PC-3 (cell line): ENCODE measurements around the gene ZNF138. TPM values are rescaled to one million over a fixed set of nuclear protein-coding genes. Genes with fewer than 3 reads are reported as not detected.

Experiments
- ATAC-seq: fragments of 200-7000 bp; cut with Tn5 transposase; 2 replicates; pipeline ENCODE4 v1.9.1; 2020; ENCODE audit warnings: mild to moderate bottlenecking, moderate library complexity
- BruUV-seq: library from RNA; stranded (reverse); fragments of 400-500 nt; replicated peaks from 2 replicates; lab custom pipeline; 2021; lab: Mats Ljungman, UMichigan
- CTCF ChIA-PET: fragments of 300-600 bp; sonication (Branson Sonifier 250); formaldehyde crosslinking; loops from one replicate; lab custom pipeline; 2022; ENCODE audit warnings: antibody characterized with exemption; lab: Charles Lee
- POLR2A ChIA-PET: fragments of 300-600 bp; sonication (Branson Sonifier 250); formaldehyde crosslinking; loops from one replicate; lab custom pipeline; 2022; ENCODE audit warnings: antibody characterized with exemption; ENCODE audit not compliant: unreplicated experiment; lab: Charles Lee
- DNase-seq: peaks from one replicate; pipeline ENCODE4 v3.0.0-alpha.2; 2015
- H2AFZ ChIP-seq: fragments of 300-600 bp; sonication (generic); 2 replicates; pipeline ENCODE4 v1.6.0; 2016; ENCODE audit warnings: antibody characterized with exemption, low read length
- H3F3A ChIP-seq: fragments of 300-600 bp; sonication (generic); one replicate; pipeline ENCODE4 v1.6.0; 2017; ENCODE audit warnings: antibody characterized with exemption, low read length, control low read depth, mild to moderate bottlenecking; ENCODE audit not compliant: unreplicated experiment
- H3K27ac ChIP-seq: fragments of 300-600 bp; sonication (generic); 2 replicates; pipeline ENCODE4 v1.5.1; 2016; ENCODE audit warnings: mild to moderate bottlenecking, low read length
- H3K27me3 ChIP-seq: fragments of 300-600 bp; sonication (generic); 2 replicates; pipeline ENCODE4 v1.6.1; 2016; ENCODE audit warnings: low read length, mixed read lengths
- H3K36me3 ChIP-seq: fragments of 300-600 bp; sonication (generic); 2 replicates; pipeline ENCODE4 v1.6.1; 2016; ENCODE audit warnings: low read depth, mixed run types, low read length, mixed read lengths
- H3K4me1 ChIP-seq: fragments of 300-600 bp; sonication (generic); 2 replicates; pipeline ENCODE4 v1.5.1; 2016; ENCODE audit warnings: low read length; ENCODE audit not compliant: insufficient read depth
- H3K4me2 ChIP-seq: fragments of 300-600 bp; sonication (generic); 2 replicates; pipeline ENCODE4 v1.6.0; 2016; ENCODE audit warnings: low read length
- H3K4me3 ChIP-seq: fragments of 300-600 bp; sonication (generic); 2 replicates; pipeline ENCODE4 v1.5.1; 2016; ENCODE audit warnings: mild to moderate bottlenecking, low read length, mixed read lengths
- H3K79me2 ChIP-seq: fragments of 300-600 bp; sonication (generic); 2 replicates; pipeline ENCODE4 v1.6.1; 2017; ENCODE audit warnings: low read length, mixed read lengths
- H3K9ac ChIP-seq: fragments of 300-600 bp; sonication (generic); 2 replicates; pipeline ENCODE4 v1.6.0; 2016; ENCODE audit warnings: mild to moderate bottlenecking, low read length
- H3K9me2 ChIP-seq: fragments of 300-600 bp; sonication (generic); replicated peaks from 2 replicates; pipeline ENCODE4 v1.6.1; 2016; ENCODE audit warnings: mixed run types, low read length, mixed read lengths
- H3K9me3 ChIP-seq: fragments of 300-600 bp; sonication (generic); 2 replicates; pipeline ENCODE4 v1.6.1; 2016; ENCODE audit warnings: low read length, mixed read lengths
- H4K20me1 ChIP-seq: fragments of 300-600 bp; sonication (generic); 2 replicates; pipeline ENCODE4 v1.6.1; 2016; ENCODE audit warnings: low read length, mixed read lengths
- CTCF ChIP-seq: fragments of 300-600 bp; sonication (generic); conservative IDR thresholded peaks from 2 replicates; pipeline ENCODE4 v1.5.1; 2017; ENCODE audit warnings: antibody characterized with exemption, low read depth, mild to moderate bottlenecking, low read length
- EZH2 ChIP-seq: fragments of 300-600 bp; sonication (generic); IDR thresholded peaks from one replicate; pipeline ENCODE4 v1.6.1; 2017; ENCODE audit warnings: antibody characterized with exemption, mild to moderate bottlenecking, low read length; ENCODE audit not compliant: unreplicated experiment
- EZH2phosphoT487 ChIP-seq: fragments of 300-600 bp; sonication (generic); IDR thresholded peaks from 2 replicates; pipeline ENCODE4 v1.6.1; 2018; ENCODE audit warnings: mild to moderate bottlenecking, antibody characterized with exemption, low read length, borderline replicate concordance
- intact Hi-C: fragments of 100-400 bp; cut with micrococcal nuclease; formaldehyde crosslinking; loops from 2 replicates; pipeline ENCODE4 v1.9.0; 2023
- total RNA-seq: library from RNA; depleted of rRNA; stranded (reverse); fragments of >200 nt; gene quantifications from 2 replicates; pipeline ENCODE4 v1.2.3, GENCODE V29; 2014

ZNF138 gene
- total RNA-seq, 1 experiment from 2014 or later, result 10.9 TPM

DNA sequence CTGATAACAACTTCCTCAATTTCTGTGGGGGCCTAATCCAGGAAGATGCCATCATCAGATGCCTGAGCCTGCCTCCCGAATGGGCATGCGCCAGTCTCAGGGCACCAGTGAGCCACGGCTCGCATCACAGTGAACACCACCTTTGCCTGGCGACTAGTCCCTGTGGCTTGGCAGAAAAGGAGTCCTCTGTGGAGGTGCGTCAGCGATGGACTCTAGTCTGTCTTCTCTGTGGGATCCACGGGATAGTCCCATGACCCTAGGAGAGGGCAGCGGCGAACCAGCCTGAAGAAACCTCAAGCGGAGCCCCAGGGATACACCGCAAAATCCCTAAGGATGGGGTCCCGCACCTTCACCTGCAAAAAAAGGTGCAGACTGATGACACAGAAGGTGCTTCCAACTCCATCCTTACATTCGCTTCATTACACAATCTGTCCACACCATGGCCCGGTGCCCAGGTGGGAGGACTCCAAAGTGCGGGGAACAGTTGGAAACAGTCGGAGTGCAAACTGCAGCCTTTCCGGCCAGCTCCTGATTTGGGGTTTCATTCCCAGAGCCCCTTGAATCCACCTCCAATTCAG is 73.7 kb downstream of the ZNF138 start:
- no peaks in the 10 kb centered on the region for H3K36me3 ChIP-seq
- ATAC-seq, result no peak
- no peaks in the 10 kb centered on the region for H3K4me1 ChIP-seq
- CTCF ChIA-PET, result no interaction called here
- no peak overlapping the region for H3K9ac ChIP-seq
- no peaks in the 10 kb centered on the region for H3K9me3 ChIP-seq
- intact Hi-C loops, result no loop called here
- H4K20me1 ChIP-seq, result no peaks in the 10 kb centered on the region
- no peaks in the 10 kb centered on the region for H3F3A ChIP-seq
- no peaks in the 10 kb centered on the region for H3K27me3 ChIP-seq
- no TSS peak for BruUV-seq
- TF ChIP-seq EZH2phosphoT487 (no peak), EZH2 (no peak), CTCF (no peak)
- no peaks in the 10 kb centered on the region for H3K79me2 ChIP-seq
- H3K4me2 ChIP-seq, result no peak overlapping the region
- H3K4me3 ChIP-seq, result no peak overlapping the region
- POLR2A ChIA-PET, result no interaction called here
- H3K27ac ChIP-seq, result no peak overlapping the region
- no peak overlapping the region for H2AFZ ChIP-seq
- H3K9me2 ChIP-seq, result no peaks in the 10 kb centered on the region
- DNase-seq, result no peak

GRCh38 chr7:64868499-64868898 is 74.3 kb downstream of the ZNF138 start:
- ChIA-PET POLR2A (no interaction called here), CTCF (no interaction called here)
- Histone ChIP-seq H3K9ac (no peak overlapping the region), H3K9me2 (no peaks in the 10 kb centered on the region), H3F3A (no peaks in the 10 kb centered on the region), H4K20me1 (no peaks in the 10 kb centered on the region), H3K79me2 (no peaks in the 10 kb centered on the region), H3K36me3 (no peaks in the 10 kb centered on the region), H3K4me2 (no peak overlapping the region), H3K27me3 (no peaks in the 10 kb centered on the region), H2AFZ (no peak overlapping the region), H3K27ac (no peak overlapping the region), H3K4me3 (no peak overlapping the region), H3K4me1 (no peaks in the 10 kb centered on the region), H3K9me3 (no peaks in the 10 kb centered on the region)
- TF ChIP-seq EZH2phosphoT487 (no peak), EZH2 (no peak), CTCF (no peak)
- intact Hi-C loops, result no loop called here
- ATAC-seq (no peak), DNase-seq (no peak)
- no TSS peak for BruUV-seq

GRCh38 chr7:64869121-64869725 is 75.0 kb downstream of the ZNF138 start:
- TF ChIP-seq EZH2phosphoT487 (no peak), EZH2 (no peak), CTCF (no peak)
- ATAC-seq (no peak), DNase-seq (no peak)
- H3K27me3 ChIP-seq, result no peaks in the 10 kb centered on the region
- no peaks in the 10 kb centered on the region for H3K36me3 ChIP-seq
- no peak overlapping the region for H3K9ac ChIP-seq
- no peak overlapping the region for H3K4me2 ChIP-seq
- intact Hi-C loops, result no loop called here
- no TSS peak for BruUV-seq
- H2AFZ ChIP-seq, result no peak overlapping the region
- H3K4me3 ChIP-seq, result no peak overlapping the region
- H3K79me2 ChIP-seq, result no peaks in the 10 kb centered on the region
- ChIA-PET POLR2A (no interaction called here), CTCF (no interaction called here)
- no peaks in the 10 kb centered on the region for H3K9me2 ChIP-seq
- H4K20me1 ChIP-seq, result no peaks in the 10 kb centered on the region
- H3F3A ChIP-seq, result no peaks in the 10 kb centered on the region
- no peak overlapping the region for H3K27ac ChIP-seq
- no peaks in the 10 kb centered on the region for H3K4me1 ChIP-seq
- H3K9me3 ChIP-seq, result no peaks in the 10 kb centered on the region
